ENCODE results near the gene GRID2. TPM values are rescaled to one million over a fixed set of nuclear protein-coding genes. Genes with fewer than 3 reads are reported as not detected.

The GRID2 gene
- total and polyA plus RNA-seq, 9 of the 15 experiments (the other 6 are each of a cell fraction or from before 2014, with no cell fraction given), result 0.04 TPM; not detected in 7

- intact Hi-C loops (cut with micrococcal nuclease) (no loop called here), in situ Hi-C loops (cut with MboI) (loop anchor here (25.0 kb wide), 1 partner anchor 824 kb away; no protein-coding TSS in a partner anchor)
- Histone ChIP-seq H3K36me3 (ENCODE audit: control insufficient read depth, insufficient read depth, low read length) (no peaks in the 10 kb centered on the region), H3K79me2 (ENCODE audit: control insufficient read depth, insufficient read depth, low read length) (no peaks in the 10 kb centered on the region), H3K27ac (ENCODE audit: extremely low read depth, low read depth, low read length) (no peak overlapping the region), H4K20me1 (replicated peaks; ENCODE audit: control insufficient read depth, insufficient read depth, low read length) (no peaks in the 10 kb centered on the region), H3K9ac (ENCODE audit: insufficient read depth in 1 of 2, low read depth in 2 of 2, low read length in 2 of 2) (no peak overlapping the region), H3K9me3 (replicated peaks; ENCODE audit: control insufficient read depth, insufficient read depth, low read depth, low read length) (no peaks in the 10 kb centered on the region), H3K4me2 (ENCODE audit: insufficient read depth, low read length) (no peak overlapping the region), H3K27me3 (ENCODE audit: control insufficient read depth in 2 of 2, insufficient read depth in 2 of 2, low read length in 2 of 2) (no peaks in the 10 kb centered on the region), H3K4me1 (replicated peaks in 1 of 2; ENCODE audit: control insufficient read depth in 2 of 2, insufficient read depth in 2 of 2, low read length in 2 of 2) (no peaks in the 10 kb centered on the region), H2AFZ (ENCODE audit: low read depth, low read length) (no peak overlapping the region), H3K9me1 (ENCODE audit: control insufficient read depth, insufficient read depth, low read length) (no peaks in the 10 kb centered on the region), H3K4me3 (no peak overlapping the region)
- ChIA-PET CTCF (ENCODE audit: low intra/inter-chr PET ratio) (interaction anchor here (0.7 kb wide), 1 partner anchor 807 kb away, joined by 4 read pairs; no protein-coding TSS in a partner anchor), POLR2A (no interaction called here)
- ATAC-seq (peak; percentile 56; the same call in 2 of the 3 replicates), DNase-seq (ENCODE audit: extremely low read depth in 1 of 4, low spot score in 3 of 4) (peak; percentile 4 to 12 (median 10)), FAIRE-seq (peak; percentile 37)
- BruUV-seq (replicated peaks), result no TSS peak
- 0% methylated on average over 1 of the region's 1 CpG for WGBS (ENCODE audit: insufficient coverage, low coverage, missing lambda C conversion rate)
- TF ChIP-seq ZNF583 (CRISPR knock-in tag; IDR thresholded peaks at IDR 0.05), result no peak
- TF ChIP-seq UBTF (IDR thresholded peaks at IDR 0.05; ENCODE audit: borderline replicate concordance in 1 of 2, low read depth in 2 of 2, low read length in 2 of 2), result no peak
- TF ChIP-seq BMI1 (IDR thresholded peaks at IDR 0.05; ENCODE audit: low read length), result no peak
- peak in 1 of 2 experiments; percentile 19; a peak in 1 of 4 replicates for TF ChIP-seq RAD21 (CRISPR knock-in tag; conservative IDR thresholded peaks at IDR 0.05 in 1 of 2, IDR thresholded peaks at IDR 0.05 in 1 of 2)
- no peak for TF ChIP-seq ZNF140 (CRISPR knock-in tag; IDR thresholded peaks at IDR 0.05)
- TF ChIP-seq ARID3B (CRISPR knock-in tag; IDR thresholded peaks at IDR 0.05; ENCODE audit: borderline replicate concordance), result no peak
- TF ChIP-seq NR4A1 (CRISPR knock-in tag; IDR thresholded peaks at IDR 0.05), result no peak
- TF ChIP-seq NR4A1 (tag; IDR thresholded peaks at IDR 0.05), result no peak
- TF ChIP-seq, protein P1, sequence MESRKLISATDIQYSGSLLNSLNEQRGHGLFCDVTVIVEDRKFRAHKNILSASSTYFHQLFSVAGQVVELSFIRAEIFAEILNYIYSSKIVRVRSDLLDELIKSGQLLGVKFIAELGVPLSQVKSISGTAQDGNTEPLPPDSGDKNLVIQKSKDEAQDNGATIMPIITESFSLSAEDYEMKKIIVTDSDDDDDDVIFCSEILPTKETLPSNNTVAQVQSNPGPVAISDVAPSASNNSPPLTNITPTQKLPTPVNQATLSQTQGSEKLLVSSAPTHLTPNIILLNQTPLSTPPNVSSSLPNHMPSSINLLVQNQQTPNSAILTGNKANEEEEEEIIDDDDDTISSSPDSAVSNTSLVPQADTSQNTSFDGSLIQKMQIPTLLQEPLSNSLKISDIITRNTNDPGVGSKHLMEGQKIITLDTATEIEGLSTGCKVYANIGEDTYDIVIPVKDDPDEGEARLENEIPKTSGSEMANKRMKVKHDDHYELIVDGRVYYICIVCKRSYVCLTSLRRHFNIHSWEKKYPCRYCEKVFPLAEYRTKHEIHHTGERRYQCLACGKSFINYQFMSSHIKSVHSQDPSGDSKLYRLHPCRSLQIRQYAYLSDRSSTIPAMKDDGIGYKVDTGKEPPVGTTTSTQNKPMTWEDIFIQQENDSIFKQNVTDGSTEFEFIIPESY (CRISPR knock-in tag; IDR thresholded peaks at IDR 0.05), result no peak
- no peak for TF ChIP-seq TCFL5 (CRISPR knock-in tag; conservative IDR thresholded peaks at IDR 0.05)
- TF ChIP-seq NFRKB (IDR thresholded peaks at IDR 0.05; ENCODE audit: low read depth), result no peak
- TF ChIP-seq, protein P2, sequence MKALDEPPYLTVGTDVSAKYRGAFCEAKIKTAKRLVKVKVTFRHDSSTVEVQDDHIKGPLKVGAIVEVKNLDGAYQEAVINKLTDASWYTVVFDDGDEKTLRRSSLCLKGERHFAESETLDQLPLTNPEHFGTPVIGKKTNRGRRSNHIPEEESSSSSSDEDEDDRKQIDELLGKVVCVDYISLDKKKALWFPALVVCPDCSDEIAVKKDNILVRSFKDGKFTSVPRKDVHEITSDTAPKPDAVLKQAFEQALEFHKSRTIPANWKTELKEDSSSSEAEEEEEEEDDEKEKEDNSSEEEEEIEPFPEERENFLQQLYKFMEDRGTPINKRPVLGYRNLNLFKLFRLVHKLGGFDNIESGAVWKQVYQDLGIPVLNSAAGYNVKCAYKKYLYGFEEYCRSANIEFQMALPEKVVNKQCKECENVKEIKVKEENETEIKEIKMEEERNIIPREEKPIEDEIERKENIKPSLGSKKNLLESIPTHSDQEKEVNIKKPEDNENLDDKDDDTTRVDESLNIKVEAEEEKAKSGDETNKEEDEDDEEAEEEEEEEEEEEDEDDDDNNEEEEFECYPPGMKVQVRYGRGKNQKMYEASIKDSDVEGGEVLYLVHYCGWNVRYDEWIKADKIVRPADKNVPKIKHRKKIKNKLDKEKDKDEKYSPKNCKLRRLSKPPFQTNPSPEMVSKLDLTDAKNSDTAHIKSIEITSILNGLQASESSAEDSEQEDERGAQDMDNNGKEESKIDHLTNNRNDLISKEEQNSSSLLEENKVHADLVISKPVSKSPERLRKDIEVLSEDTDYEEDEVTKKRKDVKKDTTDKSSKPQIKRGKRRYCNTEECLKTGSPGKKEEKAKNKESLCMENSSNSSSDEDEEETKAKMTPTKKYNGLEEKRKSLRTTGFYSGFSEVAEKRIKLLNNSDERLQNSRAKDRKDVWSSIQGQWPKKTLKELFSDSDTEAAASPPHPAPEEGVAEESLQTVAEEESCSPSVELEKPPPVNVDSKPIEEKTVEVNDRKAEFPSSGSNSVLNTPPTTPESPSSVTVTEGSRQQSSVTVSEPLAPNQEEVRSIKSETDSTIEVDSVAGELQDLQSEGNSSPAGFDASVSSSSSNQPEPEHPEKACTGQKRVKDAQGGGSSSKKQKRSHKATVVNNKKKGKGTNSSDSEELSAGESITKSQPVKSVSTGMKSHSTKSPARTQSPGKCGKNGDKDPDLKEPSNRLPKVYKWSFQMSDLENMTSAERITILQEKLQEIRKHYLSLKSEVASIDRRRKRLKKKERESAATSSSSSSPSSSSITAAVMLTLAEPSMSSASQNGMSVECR (CRISPR knock-in tag; IDR thresholded peaks at IDR 0.05), result no peak
These were observed 1484.9 kb downstream of the GRID2 start for GRCh38 chr4:93788712-93789111.
